Activated CD4-positive, alpha-beta T cell treated with anti-CD3 and anti-CD28 coated beads, Interleukin-10, Interleukin-2, amounts not matched to agents 100 ng/mL and 50 ng/mL, durations not matched to agents 16 hours and 8 hours (primary cell): ENCODE measurements around the gene HACD2.
"Not testable (repeated sequence)": the region's sequence is repeated elsewhere in the genome, so short reads cannot be mapped to it uniquely, and the experiment has no call there.

Source experiments
- DNase-seq: peaks from one replicate; pipeline ENCODE4 v3.0.0-alpha.2; 2020

Gene HACD2

GRCh38 chr3:123584988-123585937 is at the start of gene HACD2:
Gene HACD2 (minus strand): TSS chr3:123585053. CDS start chr3:123585027, 26 bp downstream.
- peak; percentile 98 for DNase-seq

GRCh38 chr3:123634149-123635051 is 49.5 kb upstream of the HACD2 start:
- DNase-seq = no peak

GRCh38 chr3:123633530-123633929 is 48.7 kb upstream of the HACD2 start:
- DNase-seq = no peak

GRCh38 chr3:123632161-123632655 is 47.4 kb upstream of the HACD2 start:
- no peak for DNase-seq

GRCh38 chr3:123629747-123630047 is 44.8 kb upstream of the HACD2 start:
- DNase-seq = no peak

- DNase-seq = no peak
Observed at GRCh38 chr3:123628996-123629746, 44.3 kb upstream of the HACD2 start.

GRCh38 chr3:123627673-123628670 is 43.1 kb upstream of the HACD2 start:
- no peak for DNase-seq

- DNase-seq = no peak
Observed at GRCh38 chr3:123626881-123627280, 42.0 kb upstream of the HACD2 start.

GRCh38 chr3:123624302-123624701 is 39.4 kb upstream of the HACD2 start:
- DNase-seq = no peak

- no peak for DNase-seq
Observed at GRCh38 chr3:123623346-123623880, 38.6 kb upstream of the HACD2 start.

- no peak for DNase-seq
Observed at GRCh38 chr3:123622766-123623165, 37.9 kb upstream of the HACD2 start.

- no peak for DNase-seq
Observed at GRCh38 chr3:123621850-123622189, 37.0 kb upstream of the HACD2 start.

GRCh38 chr3:123621186-123621849 is 36.5 kb upstream of the HACD2 start:
- no peak for DNase-seq

GRCh38 chr3:123620343-123620742 is 35.5 kb upstream of the HACD2 start:
- no peak for DNase-seq

GRCh38 chr3:123618768-123619484 is 34.1 kb upstream of the HACD2 start:
- no peak for DNase-seq

- no peak for DNase-seq
Observed at GRCh38 chr3:123618076-123618708, 33.3 kb upstream of the HACD2 start.

GRCh38 chr3:123616593-123616992 is 31.7 kb upstream of the HACD2 start:
- no peak for DNase-seq

GRCh38 chr3:123613543-123613942 is 28.7 kb upstream of the HACD2 start:
- no peak for DNase-seq

- DNase-seq = not testable (repeated sequence)
Observed at GRCh38 chr3:123611674-123612073, 26.8 kb upstream of the HACD2 start.

GRCh38 chr3:123611082-123611481 is 26.2 kb upstream of the HACD2 start:
- DNase-seq = no peak
